C4-2B (cell line): Measurements from ENCODE around the gene CLEC16A.

ENCODE experiments used
- ZFX ChIP-seq: fragments of 450-650 bp; IDR thresholded peaks from 2 replicates; pipeline ENCODE4 v1.6.1; 2017
- TF ChIP-seq, protein P1 (sequence below): fragments of 450-650 bp; conservative IDR thresholded peaks from 2 replicates; pipeline ENCODE4 v1.5.1; 2017; ENCODE audit warnings: mild to moderate bottlenecking

DNA sequence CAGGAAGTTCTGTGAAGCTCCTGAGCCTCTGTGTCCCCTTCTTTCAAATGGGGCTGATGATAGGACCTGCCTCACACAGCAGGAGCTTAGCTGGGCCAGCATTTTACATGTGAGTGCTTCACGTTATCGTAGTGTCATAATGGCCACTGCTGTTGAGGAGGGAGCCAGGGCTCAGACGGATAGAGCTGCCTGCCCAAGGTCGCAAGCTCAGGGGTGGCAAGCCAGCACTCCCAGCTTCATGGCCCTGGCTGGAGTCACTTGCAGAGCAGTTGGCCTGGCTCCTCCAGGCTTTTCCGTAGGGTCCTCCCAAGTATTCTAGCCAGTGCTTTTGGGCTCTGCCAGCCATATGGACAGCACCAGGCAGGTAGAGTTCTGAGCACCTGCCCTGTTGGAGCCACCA, 196.5 kb downstream of the CLEC16A start:
- TF ChIP-seq, protein P1, sequence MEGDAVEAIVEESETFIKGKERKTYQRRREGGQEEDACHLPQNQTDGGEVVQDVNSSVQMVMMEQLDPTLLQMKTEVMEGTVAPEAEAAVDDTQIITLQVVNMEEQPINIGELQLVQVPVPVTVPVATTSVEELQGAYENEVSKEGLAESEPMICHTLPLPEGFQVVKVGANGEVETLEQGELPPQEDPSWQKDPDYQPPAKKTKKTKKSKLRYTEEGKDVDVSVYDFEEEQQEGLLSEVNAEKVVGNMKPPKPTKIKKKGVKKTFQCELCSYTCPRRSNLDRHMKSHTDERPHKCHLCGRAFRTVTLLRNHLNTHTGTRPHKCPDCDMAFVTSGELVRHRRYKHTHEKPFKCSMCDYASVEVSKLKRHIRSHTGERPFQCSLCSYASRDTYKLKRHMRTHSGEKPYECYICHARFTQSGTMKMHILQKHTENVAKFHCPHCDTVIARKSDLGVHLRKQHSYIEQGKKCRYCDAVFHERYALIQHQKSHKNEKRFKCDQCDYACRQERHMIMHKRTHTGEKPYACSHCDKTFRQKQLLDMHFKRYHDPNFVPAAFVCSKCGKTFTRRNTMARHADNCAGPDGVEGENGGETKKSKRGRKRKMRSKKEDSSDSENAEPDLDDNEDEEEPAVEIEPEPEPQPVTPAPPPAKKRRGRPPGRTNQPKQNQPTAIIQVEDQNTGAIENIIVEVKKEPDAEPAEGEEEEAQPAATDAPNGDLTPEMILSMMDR: no peak
- TF ChIP-seq ZFX: no peak
